Peyer's patch (tissue), 4 donors: Measurements from ENCODE around the gene FAM47E.

Experiments
- CTCF ChIP-seq, 6 experiments: fragments of 450-650 bp in 4 of 6; fragments of 200-600 bp in 2 of 6; sonication (generic) in 1 of 6; IDR thresholded peaks; one replicate each; pipeline ENCODE4 v1.5.1; 2017 to 2019; ENCODE audit warnings: antibody characterized with exemption in 6 of 6, mild to moderate bottlenecking in 3 of 6, moderate library complexity in 1 of 6
- POLR2A ChIP-seq, 2 donors: fragments of 450-650 bp; IDR thresholded peaks; one replicate each; pipeline ENCODE4 v1.5.1; 2017; ENCODE audit warnings: antibody characterized with exemption in 2 of 2, mild to moderate bottlenecking in 2 of 2, moderate library complexity in 2 of 2

DNA sequence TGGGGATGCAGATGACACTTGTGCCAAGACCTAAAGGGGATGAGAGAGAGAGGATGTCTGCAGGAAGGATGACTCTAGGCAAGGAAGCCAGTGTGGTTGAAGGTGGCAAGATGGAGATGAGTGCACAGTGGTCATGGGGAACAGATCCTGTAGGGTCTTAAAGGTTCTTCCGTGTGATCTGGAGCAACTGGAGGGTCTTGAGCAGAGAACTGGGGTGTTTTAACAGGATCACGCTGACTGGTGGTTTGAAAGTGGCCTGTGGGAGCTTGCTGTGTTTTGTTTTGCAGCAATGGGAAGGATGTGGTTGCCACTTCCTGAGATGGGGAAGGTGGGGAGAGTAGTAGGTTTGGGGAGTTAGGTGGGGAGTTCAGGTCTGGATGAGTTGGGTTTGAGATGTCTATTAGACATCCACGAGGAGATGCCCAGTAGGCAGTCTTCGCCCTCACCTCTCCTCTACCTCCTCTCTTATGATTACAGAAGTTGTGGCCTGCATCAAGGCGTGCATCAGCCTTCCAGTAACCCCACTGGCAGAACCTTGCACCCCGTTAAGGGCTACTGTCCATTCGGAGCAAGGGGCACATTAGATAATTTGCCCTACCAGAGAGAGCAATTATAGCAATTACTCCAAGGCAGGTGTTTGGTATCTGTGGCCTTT is 53.6 kb downstream of the FAM47E start:
- no peak for TF ChIP-seq CTCF (IDR thresholded peaks at IDR 0.05)
- TF ChIP-seq POLR2A (IDR thresholded peaks at IDR 0.05) = peak in 1 of 2 donors; percentile 24
